GM06990 (cell line): ENCODE results near the gene CFAP61.
A peak's percentile ranks its signal among the peaks of the same experiment; 100 is the strongest.
"Not testable (repeated sequence)": the region's sequence is repeated elsewhere in the genome, so short reads cannot be mapped to it uniquely, and the experiment has no call there.

ENCODE experiments used
- DNase-seq: peaks from one replicate; pipeline ENCODE4 v3.0.0-alpha.2; 2011; ENCODE audit not compliant: insufficient read length; ENCODE audit errors: extremely low read depth
- H3K27me3 ChIP-seq: replicated peaks from 2 replicates; pipeline ENCODE4 v1.6.0; 2011; ENCODE audit warnings: low read length; ENCODE audit not compliant: control insufficient read depth, insufficient read depth
- H3K36me3 ChIP-seq: 2 replicates; pipeline ENCODE4 v1.5.1; 2011; ENCODE audit warnings: low read length; ENCODE audit not compliant: control insufficient read depth, insufficient read depth
- H3K4me3 ChIP-seq: replicated peaks from 2 replicates; pipeline ENCODE4 v1.5.1; 2011; ENCODE audit warnings: low read depth, mild to moderate bottlenecking, control low read depth, low read length
- CTCF ChIP-seq: IDR thresholded peaks from 2 replicates; pipeline ENCODE4 v1.5.1; 2011; ENCODE audit warnings: low read length, control low read depth, mild to moderate bottlenecking, inconsistent platforms; ENCODE audit not compliant: insufficient read depth, poor library complexity, severe bottlenecking

The CFAP61 gene

GRCh38 chr20:20103486-20103885 is 51.2 kb downstream of the CFAP61 start:
- Histone ChIP-seq H3K36me3 (no peaks in the 10 kb centered on the region), H3K27me3 (no peaks in the 10 kb centered on the region), H3K4me3 (no peak overlapping the region)
- no peak for DNase-seq
- TF ChIP-seq CTCF: no peak

GRCh38 chr20:20123187-20123586 is 70.9 kb downstream of the CFAP61 start:
- H3K27me3 ChIP-seq, H3K4me3 ChIP-seq, DNase-seq, H3K36me3 ChIP-seq: not testable (repeated sequence)

- DNase-seq: no peak
These were observed 78.1 kb downstream of the CFAP61 start for GRCh38 chr20:20130399-20130798.

GRCh38 chr20:20134941-20135575 is 82.7 kb downstream of the CFAP61 start:
- DNase-seq: no peak
- no peaks in the 10 kb centered on the region for H3K27me3 ChIP-seq
- no peak for TF ChIP-seq CTCF
- H3K4me3 ChIP-seq: no peak overlapping the region
- H3K36me3 ChIP-seq: no peaks in the 10 kb centered on the region

More at GRCh38 chr20:20130399-20130798, 78.1 kb downstream of the CFAP61 start:
- Histone ChIP-seq H3K4me3 (no peak overlapping the region), H3K36me3 (no peaks in the 10 kb centered on the region), H3K27me3 (no peaks in the 10 kb centered on the region)
- peak; percentile 43 for TF ChIP-seq CTCF

GRCh38 chr20:20136313-20136712 is 84.0 kb downstream of the CFAP61 start:
- TF ChIP-seq CTCF: no peak
- H3K4me3 ChIP-seq: no peak overlapping the region
- no peaks in the 10 kb centered on the region for H3K36me3 ChIP-seq
- no peak for DNase-seq
- no peaks in the 10 kb centered on the region for H3K27me3 ChIP-seq

- H3K36me3 ChIP-seq: no peaks in the 10 kb centered on the region
- no peak for DNase-seq
- no peaks in the 10 kb centered on the region; the same call in 1 of the 2 replicates for H3K27me3 ChIP-seq
- TF ChIP-seq CTCF: no peak
- H3K4me3 ChIP-seq: no peak overlapping the region
These were observed 85.5 kb downstream of the CFAP61 start for GRCh38 chr20:20137851-20138250.
